ENCODE results near the gene DRD2.
A peak's percentile ranks its signal among the peaks of the same experiment; 100 is the strongest.

The DRD2 gene

DNA sequence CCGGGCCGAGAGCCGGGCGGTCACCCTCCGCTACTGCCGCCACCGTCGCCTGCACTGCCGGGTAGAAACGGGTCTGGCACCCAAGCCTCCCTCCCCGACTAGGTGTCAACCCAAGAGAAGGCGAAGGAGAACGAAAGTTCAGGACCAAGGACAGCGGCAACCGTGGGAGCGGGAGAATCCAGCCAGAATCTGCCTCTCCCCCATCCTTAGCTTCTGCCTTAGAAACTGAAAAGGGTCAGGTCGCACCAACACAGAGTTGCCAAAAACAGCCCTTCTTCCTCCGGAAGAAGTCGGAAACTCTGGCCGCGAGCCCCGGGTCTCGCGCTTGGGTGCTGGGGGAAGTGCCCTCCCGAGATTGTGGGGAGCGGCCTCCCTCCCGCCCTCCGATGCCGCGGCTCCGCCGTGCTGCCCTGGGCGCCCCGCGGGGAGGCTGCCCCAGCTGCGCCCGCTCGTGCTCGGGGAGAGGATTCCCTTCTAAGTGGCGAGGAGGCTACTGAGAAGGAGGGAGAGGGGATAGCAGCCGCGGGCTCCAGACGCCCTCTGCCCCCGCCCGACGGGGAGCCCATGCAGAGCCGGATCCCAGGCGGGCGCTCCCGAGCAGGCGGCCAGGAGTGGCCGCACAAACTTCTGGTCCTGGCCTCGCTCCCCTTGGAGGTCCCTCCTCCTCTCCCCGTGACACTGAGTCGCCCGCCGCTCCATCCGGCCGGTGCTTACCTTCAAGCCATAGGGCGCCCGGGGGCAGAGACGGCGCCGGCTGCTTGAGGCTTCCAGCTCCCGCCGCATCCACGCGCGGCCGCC, 637 bp downstream of the DRD2 start:
- peak overlapping the region; percentile 28 for H3K4me3 ChIP-seq (ENCODE audit: low read depth, low read length)
- DNase-seq (ENCODE audit: low read depth): peak; percentile 66
- TF ChIP-seq CTCF (IDR thresholded peaks at IDR 0.05; ENCODE audit: low read depth, low read length, missing control alignments): no peak
- in situ Hi-C loops (cut with HindIII; ENCODE audit: low sequenced_read_pairs): no loop called here

GRCh38 chr11:113473983-113474361, 1.2 kb downstream of the DRD2 start:
- in situ Hi-C loops (cut with HindIII; ENCODE audit: low sequenced_read_pairs): no loop called here
- H3K4me3 ChIP-seq (ENCODE audit: low read depth, low read length): no peak overlapping the region
- DNase-seq (ENCODE audit: low read depth): no peak
- TF ChIP-seq CTCF (IDR thresholded peaks at IDR 0.05; ENCODE audit: low read depth, low read length, missing control alignments): no peak

- TF ChIP-seq CTCF (IDR thresholded peaks at IDR 0.05; ENCODE audit: low read depth, low read length, missing control alignments): no peak
- in situ Hi-C loops (cut with HindIII; ENCODE audit: low sequenced_read_pairs): no loop called here
- DNase-seq (ENCODE audit: low read depth): no peak
- no peak overlapping the region for H3K4me3 ChIP-seq (ENCODE audit: low read depth, low read length)
Measured at GRCh38 chr11:113472471-113472870, 2.7 kb downstream of the DRD2 start.

DNA sequence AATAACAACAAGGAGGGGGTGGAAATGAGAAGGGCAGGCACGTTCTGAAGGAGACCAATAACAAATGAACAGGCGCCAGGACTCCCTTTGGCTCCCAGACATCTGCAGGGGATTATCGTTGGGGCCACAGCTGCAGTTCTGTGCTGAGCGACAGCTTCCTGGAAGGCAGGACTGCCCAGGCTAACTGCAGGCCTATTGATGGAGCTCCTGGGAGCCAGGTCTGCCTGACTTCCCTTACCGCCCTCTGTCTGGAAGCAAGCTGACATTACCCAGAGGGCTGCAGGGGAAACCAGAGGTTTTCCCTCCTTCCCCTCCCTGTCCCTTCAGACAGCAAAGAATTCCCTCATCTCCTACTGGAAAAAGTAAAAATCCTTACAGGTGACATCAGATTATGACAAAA, 5.0 kb downstream of the DRD2 start:
- DNase-seq (ENCODE audit: low read depth): no peak
- in situ Hi-C loops (cut with HindIII; ENCODE audit: low sequenced_read_pairs): no loop called here
- no peak overlapping the region for H3K4me3 ChIP-seq (ENCODE audit: low read depth, low read length)
- no peak for TF ChIP-seq CTCF (IDR thresholded peaks at IDR 0.05; ENCODE audit: low read depth, low read length, missing control alignments)

DNA sequence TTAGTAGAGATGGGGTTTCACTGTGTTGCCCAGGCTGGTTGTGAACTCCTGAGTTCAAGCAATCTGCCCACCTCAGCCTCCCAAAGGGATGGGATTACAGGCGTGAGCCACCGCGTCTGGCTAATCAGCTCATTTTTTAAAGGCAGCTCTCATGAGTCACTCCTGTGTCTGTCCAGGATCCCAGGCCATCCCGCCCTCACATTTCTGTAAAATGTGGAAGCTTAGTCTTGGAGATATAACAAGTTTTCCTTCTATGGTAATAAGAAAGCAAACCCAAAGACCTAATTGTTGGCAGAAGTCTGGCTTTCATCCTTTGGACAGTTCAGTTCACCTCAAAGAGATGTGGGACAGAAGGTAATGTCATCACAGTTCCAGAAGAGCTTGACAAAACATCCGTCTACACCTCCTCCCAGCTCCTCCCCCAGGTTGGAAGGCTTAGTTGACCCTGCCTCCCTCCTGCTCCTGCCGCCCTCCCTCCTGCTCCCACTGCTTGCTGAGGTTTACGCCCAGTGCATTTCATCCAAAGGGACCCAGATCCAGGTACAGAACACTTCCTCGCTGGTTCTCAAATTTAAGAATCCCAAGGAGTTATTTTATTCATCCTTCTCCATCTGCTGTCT, 6.4 kb downstream of the DRD2 start:
- no peak for DNase-seq (ENCODE audit: low read depth)
- in situ Hi-C loops (cut with HindIII; ENCODE audit: low sequenced_read_pairs): no loop called here
- no peak for TF ChIP-seq CTCF (IDR thresholded peaks at IDR 0.05; ENCODE audit: low read depth, low read length, missing control alignments)
- no peak overlapping the region for H3K4me3 ChIP-seq (ENCODE audit: low read depth, low read length)

GRCh38 chr11:113467545-113467944, 7.7 kb downstream of the DRD2 start:
- no peak overlapping the region for H3K4me3 ChIP-seq (ENCODE audit: low read depth, low read length)
- no peak for TF ChIP-seq CTCF (IDR thresholded peaks at IDR 0.05; ENCODE audit: low read depth, low read length, missing control alignments)
- no peak for DNase-seq (ENCODE audit: low read depth)
- in situ Hi-C loops (cut with HindIII; ENCODE audit: low sequenced_read_pairs): no loop called here
